Measurements from ENCODE around the gene PCMT1.
"Not testable (repeated sequence)": the region's sequence is repeated elsewhere in the genome, so short reads cannot be mapped to it uniquely, and the experiment has no call there.

PCMT1 gene

DNA sequence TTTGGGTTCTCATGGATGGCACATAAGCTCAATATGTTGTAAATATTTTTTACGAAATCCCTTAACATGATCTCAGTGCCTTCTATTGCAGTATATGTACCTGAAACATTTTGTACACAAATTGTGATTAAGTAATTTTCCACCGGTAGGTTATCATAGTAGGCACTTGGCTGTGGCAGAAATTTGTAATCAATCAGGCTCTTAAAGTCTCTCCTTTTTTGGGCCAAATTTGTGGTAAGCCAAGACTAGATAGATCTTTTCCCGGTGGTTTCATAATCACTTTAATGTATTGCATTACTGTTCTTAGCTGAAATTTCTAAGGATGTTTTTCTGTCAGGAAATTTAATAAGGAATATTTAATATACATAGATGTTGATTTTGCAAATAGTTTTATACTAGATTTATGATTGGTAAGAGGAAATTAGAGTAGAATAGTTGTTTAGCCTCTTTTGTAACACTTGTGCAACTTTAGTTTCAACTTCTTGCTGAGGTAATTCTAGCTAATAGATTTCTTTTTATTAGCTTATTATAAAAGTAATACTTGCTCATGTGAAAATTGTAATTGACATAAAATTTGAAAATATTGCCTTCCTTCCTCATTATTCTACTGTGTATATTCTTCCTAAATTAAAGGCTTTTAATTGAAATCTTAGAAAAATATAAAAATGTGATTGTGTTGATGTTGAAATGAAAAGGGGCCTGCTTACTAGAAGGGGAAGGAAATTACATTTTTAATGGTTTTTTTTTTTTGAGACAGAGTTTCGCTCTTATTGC lies 3.2 kb downstream of the PCMT1 start:
- Histone ChIP-seq H3K4me1 (ENCODE audit: control insufficient read depth, insufficient read depth, low read length) (peaks cover 7% of the 10 kb centered on the region), H3K27me3 (ENCODE audit: control insufficient read depth, insufficient read depth, low read length) (no peaks in the 10 kb centered on the region), H3K36me3 (ENCODE audit: control insufficient read depth, insufficient read depth, low read length) (no peaks in the 10 kb centered on the region), H3K9me3 (ENCODE audit: control insufficient read depth, low read length) (no peaks in the 10 kb centered on the region), H3K4me3 (ENCODE audit: low read length) (no peak overlapping the region), H3K9ac (ENCODE audit: low read length) (no peak overlapping the region)

- not testable (repeated sequence) for H3K36me3 ChIP-seq (ENCODE audit: control insufficient read depth, insufficient read depth, low read length); H3K9me3 ChIP-seq (ENCODE audit: control insufficient read depth, low read length); H3K4me1 ChIP-seq (ENCODE audit: control insufficient read depth, insufficient read depth, low read length); H3K27me3 ChIP-seq (ENCODE audit: control insufficient read depth, insufficient read depth, low read length); H3K4me3 ChIP-seq (ENCODE audit: low read length); H3K9ac ChIP-seq (ENCODE audit: low read length)
These were observed 3.8 kb downstream of the PCMT1 start for GRCh38 chr6:149753374-149753637.

- H3K9ac ChIP-seq (ENCODE audit: low read length) = no peak overlapping the region
- H3K9me3 ChIP-seq (ENCODE audit: control insufficient read depth, low read length) = no peaks in the 10 kb centered on the region
- H3K4me3 ChIP-seq (ENCODE audit: low read length) = no peak overlapping the region
- H3K27me3 ChIP-seq (ENCODE audit: control insufficient read depth, insufficient read depth, low read length) = no peaks in the 10 kb centered on the region
- H3K4me1 ChIP-seq (ENCODE audit: control insufficient read depth, insufficient read depth, low read length) = peaks cover 4% of the 10 kb centered on the region
- no peaks in the 10 kb centered on the region for H3K36me3 ChIP-seq (ENCODE audit: control insufficient read depth, insufficient read depth, low read length)
These were observed 5.0 kb downstream of the PCMT1 start for GRCh38 chr6:149754548-149754947.

GRCh38 chr6:149755300-149756260 lies 6.0 kb downstream of the PCMT1 start:
- Histone ChIP-seq H3K9me3 (ENCODE audit: control insufficient read depth, low read length) (no peaks in the 10 kb centered on the region), H3K4me3 (ENCODE audit: low read length) (no peak overlapping the region), H3K9ac (ENCODE audit: low read length) (no peak overlapping the region), H3K27me3 (ENCODE audit: control insufficient read depth, insufficient read depth, low read length) (no peaks in the 10 kb centered on the region), H3K4me1 (ENCODE audit: control insufficient read depth, insufficient read depth, low read length) (peaks cover 1% of the 10 kb centered on the region), H3K36me3 (ENCODE audit: control insufficient read depth, insufficient read depth, low read length) (no peaks in the 10 kb centered on the region)

DNA sequence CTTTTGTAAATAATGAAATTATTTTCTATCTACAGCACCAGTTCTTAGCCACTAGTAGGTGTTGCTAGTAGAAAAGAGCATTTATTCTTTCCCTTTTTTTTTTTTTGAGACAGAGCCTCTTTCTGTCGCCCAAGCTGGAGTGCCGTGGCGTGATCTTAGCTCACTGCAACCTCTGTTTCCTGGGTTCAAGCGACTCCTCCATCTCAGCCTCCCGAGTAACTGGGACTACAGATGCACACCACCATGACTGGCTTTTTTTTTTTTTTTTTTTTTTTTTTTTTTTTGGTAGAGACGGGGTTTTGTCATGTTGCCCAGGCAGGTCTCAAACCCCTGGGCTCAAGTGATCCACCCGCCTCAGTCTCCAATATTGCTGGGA lies 6.7 kb downstream of the PCMT1 start:
- Histone ChIP-seq H3K36me3 (ENCODE audit: control insufficient read depth, insufficient read depth, low read length) (no peaks in the 10 kb centered on the region), H3K9me3 (ENCODE audit: control insufficient read depth, low read length) (no peaks in the 10 kb centered on the region), H3K27me3 (ENCODE audit: control insufficient read depth, insufficient read depth, low read length) (no peaks in the 10 kb centered on the region), H3K4me1 (ENCODE audit: control insufficient read depth, insufficient read depth, low read length) (no peaks in the 10 kb centered on the region), H3K4me3 (ENCODE audit: low read length) (no peak overlapping the region), H3K9ac (ENCODE audit: low read length) (no peak overlapping the region)

- Histone ChIP-seq H3K4me1 (ENCODE audit: control insufficient read depth, insufficient read depth, low read length) (no peaks in the 10 kb centered on the region), H3K4me3 (ENCODE audit: low read length) (no peak overlapping the region), H3K9ac (ENCODE audit: low read length) (no peak overlapping the region), H3K36me3 (ENCODE audit: control insufficient read depth, insufficient read depth, low read length) (no peaks in the 10 kb centered on the region), H3K9me3 (ENCODE audit: control insufficient read depth, low read length) (no peaks in the 10 kb centered on the region), H3K27me3 (ENCODE audit: control insufficient read depth, insufficient read depth, low read length) (no peaks in the 10 kb centered on the region)
These were observed 11.9 kb downstream of the PCMT1 start for GRCh38 chr6:149761438-149761837.

GRCh38 chr6:149763866-149764265 lies 14.3 kb downstream of the PCMT1 start:
- H3K4me3 ChIP-seq (ENCODE audit: low read length) = no peak overlapping the region
- H3K9me3 ChIP-seq (ENCODE audit: control insufficient read depth, low read length) = no peaks in the 10 kb centered on the region
- no peaks in the 10 kb centered on the region for H3K27me3 ChIP-seq (ENCODE audit: control insufficient read depth, insufficient read depth, low read length)
- H3K36me3 ChIP-seq (ENCODE audit: control insufficient read depth, insufficient read depth, low read length) = no peaks in the 10 kb centered on the region
- H3K4me1 ChIP-seq (ENCODE audit: control insufficient read depth, insufficient read depth, low read length) = no peaks in the 10 kb centered on the region
- no peak overlapping the region for H3K9ac ChIP-seq (ENCODE audit: low read length)

DNA sequence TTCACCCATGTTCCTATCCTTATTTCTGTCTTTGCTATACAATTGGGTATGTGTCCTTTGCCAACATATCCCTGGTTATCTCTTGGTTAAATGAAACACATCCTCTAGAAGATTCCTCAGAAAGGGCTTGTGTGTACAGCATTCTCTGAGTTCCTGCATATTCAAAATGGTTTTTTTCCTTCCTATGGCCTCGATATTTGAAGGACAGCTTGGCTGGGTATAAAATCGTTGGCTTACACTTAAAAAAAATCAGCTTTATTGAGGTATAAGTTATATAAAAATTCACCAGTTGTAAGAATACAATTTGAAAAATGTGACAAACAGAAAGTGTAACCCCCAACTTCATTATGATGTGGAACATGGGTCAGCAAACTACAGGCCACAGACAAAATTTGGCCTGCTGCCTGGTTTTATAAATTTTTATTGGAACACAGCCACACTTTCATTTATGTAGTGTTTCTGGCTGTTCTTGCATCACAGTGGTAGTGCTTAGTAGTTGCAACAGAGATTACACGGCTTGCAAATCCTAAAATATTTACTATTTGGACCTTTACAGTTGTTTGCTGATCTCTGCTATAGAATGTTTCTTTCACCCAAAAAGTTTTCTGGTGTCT lies 16.7 kb downstream of the PCMT1 start:
- H3K4me3 ChIP-seq (ENCODE audit: low read length) = no peak overlapping the region
- H3K4me1 ChIP-seq (ENCODE audit: control insufficient read depth, insufficient read depth, low read length) = no peaks in the 10 kb centered on the region
- no peak overlapping the region for H3K9ac ChIP-seq (ENCODE audit: low read length)
- no peaks in the 10 kb centered on the region for H3K9me3 ChIP-seq (ENCODE audit: control insufficient read depth, low read length)
- H3K36me3 ChIP-seq (ENCODE audit: control insufficient read depth, insufficient read depth, low read length) = no peaks in the 10 kb centered on the region
- no peaks in the 10 kb centered on the region for H3K27me3 ChIP-seq (ENCODE audit: control insufficient read depth, insufficient read depth, low read length)

DNA sequence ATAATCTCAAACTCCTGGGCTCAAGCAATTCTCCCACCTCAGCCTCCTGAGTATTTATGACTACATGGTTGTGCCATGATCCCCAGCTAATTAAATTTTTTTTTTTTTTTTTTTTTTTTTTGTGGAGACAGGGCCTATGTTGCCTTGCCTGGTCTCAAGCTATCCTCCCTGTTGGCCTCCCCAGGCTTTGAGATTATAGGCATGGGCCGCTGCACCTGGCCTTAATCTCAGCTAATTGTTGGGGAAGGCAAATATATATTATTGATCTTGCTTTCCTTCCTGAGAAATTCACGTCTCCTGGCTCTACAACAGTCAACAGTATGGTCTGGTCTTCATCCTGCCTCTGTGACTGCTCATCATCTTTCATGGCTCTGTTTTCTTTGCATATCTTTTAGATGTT lies 20.1 kb downstream of the PCMT1 start:
- H3K9me3 ChIP-seq (ENCODE audit: control insufficient read depth, low read length) = no peaks in the 10 kb centered on the region
- H3K36me3 ChIP-seq (ENCODE audit: control insufficient read depth, insufficient read depth, low read length) = no peaks in the 10 kb centered on the region
- H3K9ac ChIP-seq (ENCODE audit: low read length) = no peak overlapping the region
- H3K4me3 ChIP-seq (ENCODE audit: low read length) = no peak overlapping the region
- H3K27me3 ChIP-seq (ENCODE audit: control insufficient read depth, insufficient read depth, low read length) = no peaks in the 10 kb centered on the region
- H3K4me1 ChIP-seq (ENCODE audit: control insufficient read depth, insufficient read depth, low read length) = no peaks in the 10 kb centered on the region

DNA sequence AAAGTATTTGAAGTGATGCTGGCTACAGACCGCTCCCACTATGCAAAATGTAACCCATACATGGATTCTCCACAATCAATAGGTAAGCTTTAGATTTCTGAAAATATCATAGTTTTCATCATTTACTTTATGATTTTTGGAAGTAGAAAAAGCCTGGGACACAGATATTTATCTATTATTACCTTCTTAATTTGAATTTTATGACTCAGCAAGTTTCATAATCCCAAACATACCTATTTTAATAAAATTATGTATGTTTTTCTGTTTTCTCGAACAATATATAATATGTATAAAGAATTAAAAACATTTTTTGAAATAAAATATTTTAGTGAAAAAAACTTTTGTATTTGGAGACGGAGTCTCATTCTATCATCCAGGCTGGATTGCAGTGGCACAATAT lies 21.6 kb downstream of the PCMT1 start:
- Histone ChIP-seq H3K27me3 (ENCODE audit: control insufficient read depth, insufficient read depth, low read length) (no peaks in the 10 kb centered on the region), H3K4me3 (ENCODE audit: low read length) (no peak overlapping the region), H3K36me3 (ENCODE audit: control insufficient read depth, insufficient read depth, low read length) (no peaks in the 10 kb centered on the region), H3K9me3 (ENCODE audit: control insufficient read depth, low read length) (no peaks in the 10 kb centered on the region), H3K9ac (ENCODE audit: low read length) (no peak overlapping the region), H3K4me1 (ENCODE audit: control insufficient read depth, insufficient read depth, low read length) (no peaks in the 10 kb centered on the region)

DNA sequence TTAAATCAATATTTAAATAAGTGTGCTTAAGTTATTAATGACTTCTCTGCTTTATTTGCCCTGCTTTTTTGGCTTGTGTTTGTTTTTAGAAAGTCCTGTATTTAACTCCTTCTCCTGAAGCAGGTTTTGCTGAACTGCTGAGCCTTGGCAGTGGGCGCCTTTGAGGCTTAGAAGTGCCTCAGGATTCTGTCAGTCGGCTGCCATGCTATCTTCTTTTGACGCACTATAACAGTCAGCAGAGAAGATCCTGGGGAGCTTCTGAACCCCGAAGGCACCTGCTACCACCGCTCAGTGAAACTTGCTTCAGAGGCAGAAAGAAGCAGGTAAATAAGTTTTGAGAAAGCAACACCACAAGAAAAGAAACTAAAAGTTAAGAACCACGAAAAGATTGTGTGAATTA lies 22.4 kb downstream of the PCMT1 start:
- Histone ChIP-seq H3K4me1 (ENCODE audit: control insufficient read depth, insufficient read depth, low read length) (no peaks in the 10 kb centered on the region), H3K27me3 (ENCODE audit: control insufficient read depth, insufficient read depth, low read length) (no peaks in the 10 kb centered on the region), H3K9me3 (ENCODE audit: control insufficient read depth, low read length) (no peaks in the 10 kb centered on the region), H3K4me3 (ENCODE audit: low read length) (no peak overlapping the region), H3K36me3 (ENCODE audit: control insufficient read depth, insufficient read depth, low read length) (no peaks in the 10 kb centered on the region), H3K9ac (ENCODE audit: low read length) (no peak overlapping the region)

DNA sequence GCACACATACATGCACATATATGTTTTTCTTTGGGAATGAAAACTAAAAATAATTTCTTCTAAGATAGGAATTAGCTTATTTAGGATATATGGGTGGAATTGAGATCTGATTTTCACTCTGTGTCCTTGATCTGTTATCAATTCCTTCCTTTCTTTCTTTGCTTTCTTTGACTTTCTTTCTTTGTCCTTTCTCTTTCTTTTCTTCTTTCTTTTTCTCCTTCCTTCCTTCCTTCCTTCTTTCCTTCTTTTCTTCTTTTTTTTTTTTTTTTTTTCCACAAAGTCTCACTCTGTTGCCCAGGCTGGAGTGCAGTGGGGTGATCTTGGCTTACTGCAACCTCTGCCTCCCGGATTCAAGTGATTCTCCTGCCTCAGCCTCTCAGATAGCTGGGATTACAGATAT lies 28.1 kb downstream of the PCMT1 start:
- Histone ChIP-seq H3K4me3 (ENCODE audit: low read length) (no peak overlapping the region), H3K36me3 (ENCODE audit: control insufficient read depth, insufficient read depth, low read length) (no peaks in the 10 kb centered on the region), H3K9ac (ENCODE audit: low read length) (no peak overlapping the region), H3K27me3 (ENCODE audit: control insufficient read depth, insufficient read depth, low read length) (no peaks in the 10 kb centered on the region), H3K4me1 (ENCODE audit: control insufficient read depth, insufficient read depth, low read length) (no peaks in the 10 kb centered on the region), H3K9me3 (ENCODE audit: control insufficient read depth, low read length) (no peaks in the 10 kb centered on the region)

Data from mucosa of stomach (tissue), 1 donor.